8988T (cell line): Measurements from ENCODE around the gene TLE7.

Source experiments
- DNase-seq: peaks from one replicate; pipeline ENCODE4 v3.0.0; 2011

The TLE7 gene

DNA sequence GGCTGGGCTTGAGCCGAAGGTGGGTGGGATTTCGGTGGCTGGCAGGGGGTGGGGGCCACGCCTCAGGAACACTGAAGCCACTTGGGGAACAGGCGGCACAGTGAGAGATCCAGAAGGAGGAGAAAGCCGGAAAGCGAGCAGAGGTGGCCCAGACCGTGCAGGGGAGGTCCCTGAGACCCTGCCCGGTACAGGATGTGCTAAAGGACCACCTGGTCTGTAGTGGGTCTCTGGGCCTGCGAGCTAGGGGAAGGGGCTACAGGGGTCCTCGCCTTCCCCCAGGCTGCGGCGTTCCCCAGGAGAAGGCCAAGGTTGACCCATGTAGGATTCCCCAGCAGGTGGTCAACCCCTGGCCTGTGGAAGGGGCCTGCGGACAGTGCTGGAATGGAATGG is at the start of gene TLE7:
Gene TLE7, minus strand, starts transcription at position 4 of the 390 bp plus-strand sequence. CDS start 8,730 bp downstream, outside the sequence.
- DNase-seq, result no peak

DNA sequence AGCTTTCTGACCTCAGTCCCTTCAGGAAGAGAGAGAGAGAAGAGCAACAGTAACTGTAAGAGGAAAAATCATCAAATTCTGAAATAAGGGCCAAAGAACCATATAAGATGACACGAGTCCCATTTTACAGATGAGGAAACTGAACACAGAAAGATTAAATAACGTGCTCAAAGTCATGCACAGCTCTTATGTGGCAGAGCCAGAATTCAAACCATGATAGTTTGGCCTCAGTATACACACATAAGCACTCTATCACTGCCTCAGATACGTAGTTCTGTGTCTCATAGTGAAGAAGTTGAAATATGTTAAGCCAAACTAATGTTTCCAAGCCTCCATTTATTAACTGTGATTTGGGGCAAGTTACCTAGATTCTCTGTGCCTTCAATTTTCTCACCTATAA is 49.2 kb upstream of the TLE7 start:
- DNase-seq, result no peak

DNA sequence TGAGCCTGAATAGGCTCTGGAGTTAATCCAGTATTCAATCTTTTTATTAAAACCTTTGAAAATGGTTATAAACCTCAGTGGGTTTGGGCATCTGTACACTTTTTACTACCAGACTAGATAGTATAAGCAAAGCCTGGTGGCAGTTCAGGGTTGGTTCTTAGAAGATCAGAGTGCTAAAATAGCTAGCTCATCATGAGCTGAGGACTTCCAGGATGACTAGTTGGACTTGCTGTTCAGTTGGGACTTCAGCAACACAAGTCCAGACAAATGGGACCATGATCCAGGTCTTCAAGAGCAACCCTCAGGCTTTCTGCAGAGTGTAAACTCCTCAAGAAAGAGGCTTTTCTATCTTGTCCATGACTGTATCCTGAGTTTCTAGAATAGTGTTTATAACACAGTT is 48.5 kb upstream of the TLE7 start:
- DNase-seq, result no peak

DNA sequence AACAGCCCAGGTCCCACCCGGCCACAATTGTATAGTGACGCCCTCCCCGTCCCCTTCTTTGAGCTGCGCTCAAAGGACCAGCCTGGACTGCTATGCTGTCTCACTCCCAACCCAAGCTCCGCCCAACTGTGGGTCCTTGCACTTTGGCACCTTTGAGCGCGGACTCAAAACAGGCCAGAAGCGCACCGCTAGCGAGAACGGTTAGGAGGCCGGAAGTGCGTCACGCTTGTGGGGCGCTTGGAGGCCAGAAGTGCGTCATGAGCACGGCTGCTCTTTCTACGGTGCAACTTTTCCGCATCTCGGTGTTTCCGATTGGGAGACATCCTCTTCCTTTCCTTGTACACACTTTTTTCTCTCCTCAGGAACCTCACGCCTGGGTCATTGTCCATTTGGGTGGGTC is 47.3 kb upstream of the TLE7 start, which contains the start of gene ZNF19:
Gene ZNF19, minus strand, starts transcription at position 203 of the 400 bp plus-strand sequence. CDS start 7,210 bp downstream, outside the sequence.
- DNase-seq, result no peak

DNA sequence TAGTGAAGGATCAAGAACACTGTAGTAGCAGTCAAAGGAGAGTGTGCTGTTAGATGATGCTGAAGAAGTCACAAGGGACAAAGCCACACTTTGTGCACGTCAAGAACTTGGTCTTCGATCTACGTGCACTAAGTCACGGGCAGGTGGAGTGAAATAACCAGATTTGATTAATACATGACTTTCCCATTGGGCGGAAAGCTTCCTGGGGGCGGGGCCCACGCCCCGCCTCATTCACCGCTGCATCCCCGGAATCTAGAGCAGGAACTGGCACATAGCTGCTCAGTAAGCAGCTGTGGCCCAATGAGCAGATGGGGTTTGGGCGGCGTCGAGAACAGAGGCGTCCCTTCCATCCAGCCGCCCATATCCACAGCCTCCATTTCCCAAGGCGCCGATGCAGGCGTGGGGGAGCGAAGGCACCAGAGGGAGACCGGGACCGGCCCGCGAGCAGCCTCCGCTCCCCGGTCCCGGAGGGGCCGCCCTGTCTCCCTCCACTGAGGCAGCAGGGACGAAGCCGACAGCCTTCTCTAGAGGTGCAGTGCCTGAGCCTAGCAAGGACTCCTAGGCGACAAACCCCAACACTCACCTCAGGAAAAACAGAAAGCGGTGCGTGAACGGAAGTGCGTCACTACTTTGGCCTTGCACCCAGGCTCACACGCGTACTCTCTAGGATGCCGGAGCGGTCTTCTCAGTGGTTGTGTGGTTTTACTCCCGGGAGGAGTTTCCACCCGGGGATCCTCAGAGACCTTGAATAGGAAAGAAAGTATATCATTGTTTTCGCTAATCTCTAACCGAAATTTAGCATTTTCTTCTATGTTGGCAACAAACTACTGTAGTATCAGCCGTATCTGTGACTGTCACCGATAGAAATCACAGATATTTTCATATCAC is 42.4 kb upstream of the TLE7 start:
- peak; percentile 46 for DNase-seq

DNA sequence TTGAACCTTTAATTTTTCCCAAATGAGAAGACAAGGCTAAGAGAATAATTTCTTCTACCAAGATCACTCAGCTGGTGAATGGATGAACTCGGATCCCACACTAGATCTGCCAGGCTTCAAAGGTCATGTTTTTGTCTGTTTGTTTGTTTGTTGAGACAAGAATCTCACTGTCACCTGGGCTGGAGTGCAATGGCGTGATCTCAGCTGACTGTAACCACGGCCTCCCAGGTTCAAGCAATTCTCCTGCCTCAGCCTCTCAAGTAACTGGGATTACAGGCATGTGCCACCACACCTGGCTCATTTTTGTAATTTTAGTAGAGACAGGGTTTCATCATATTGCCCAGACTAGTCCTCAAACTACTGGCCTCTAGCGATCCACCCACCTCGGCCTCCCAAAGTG is 40.7 kb upstream of the TLE7 start:
- DNase-seq, result no peak

DNA sequence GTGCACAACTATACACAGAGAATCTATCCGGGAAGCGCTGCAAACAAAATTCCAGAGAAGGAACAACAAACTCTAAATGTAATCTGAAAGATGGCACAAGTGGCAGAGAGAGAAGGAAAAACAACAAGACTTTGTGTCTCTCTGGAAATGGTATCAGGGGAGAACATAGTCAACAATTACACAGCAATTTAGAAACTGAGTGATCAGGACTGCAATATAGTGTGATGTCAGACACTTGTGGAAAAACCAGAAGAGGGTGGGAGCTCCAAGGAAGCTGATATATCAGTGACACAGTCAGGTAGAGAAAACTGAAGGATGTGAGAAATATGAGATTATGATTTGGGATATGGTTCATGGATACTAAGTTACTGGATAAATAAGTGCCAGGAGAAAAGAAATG is 39.1 kb upstream of the TLE7 start:
- no peak for DNase-seq

DNA sequence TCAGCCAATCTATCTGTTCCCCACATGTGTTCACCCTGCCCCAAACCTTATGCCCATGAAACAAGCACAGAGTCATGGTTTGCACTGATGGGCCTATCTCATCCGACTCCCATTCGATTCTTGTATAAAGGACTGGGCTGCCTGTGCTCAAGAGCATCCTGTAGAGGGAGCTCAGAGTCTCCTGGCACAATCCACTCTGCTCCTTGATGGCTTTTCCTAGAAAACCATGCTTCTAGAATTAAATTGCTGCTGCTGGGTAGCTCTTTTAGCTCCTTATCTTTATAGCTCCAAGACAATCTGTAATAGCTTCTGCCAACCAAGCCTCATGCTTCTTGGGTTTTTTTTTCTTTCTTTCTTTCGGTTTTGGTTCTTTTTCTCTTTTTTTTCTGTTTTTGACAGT is 37.6 kb upstream of the TLE7 start:
- peak; percentile 48 for DNase-seq

DNA sequence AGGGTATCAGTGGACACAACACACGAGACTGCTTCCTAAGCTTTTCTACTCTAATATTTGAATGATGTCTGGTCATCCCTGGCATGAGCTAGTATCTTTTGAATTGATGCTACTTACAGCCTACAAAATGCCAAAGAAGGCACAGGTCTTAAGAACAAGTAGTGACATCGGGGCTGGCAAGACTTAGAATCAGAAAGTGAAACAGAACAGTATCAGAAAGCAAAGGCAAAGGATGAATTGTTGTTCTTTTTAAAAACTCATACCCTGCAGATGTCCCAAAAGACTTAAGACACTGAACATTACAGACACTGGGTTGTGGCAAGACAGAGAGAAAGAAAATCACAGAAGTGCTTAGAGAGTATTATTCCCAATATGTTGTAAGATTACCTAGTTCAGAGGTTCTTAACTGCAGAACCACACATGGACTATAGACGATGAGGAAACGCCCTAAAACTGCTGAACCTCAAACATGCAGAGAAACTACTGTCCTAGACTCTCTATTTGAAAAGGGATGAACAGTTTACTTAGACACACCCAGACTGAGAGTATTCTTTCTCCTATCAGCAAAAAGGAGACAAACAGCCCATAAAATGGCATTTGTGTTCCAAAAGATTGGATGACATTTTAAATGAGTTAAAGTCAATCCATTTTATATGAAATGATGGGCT is 34.7 kb upstream of the TLE7 start:
- DNase-seq, result no peak

DNA sequence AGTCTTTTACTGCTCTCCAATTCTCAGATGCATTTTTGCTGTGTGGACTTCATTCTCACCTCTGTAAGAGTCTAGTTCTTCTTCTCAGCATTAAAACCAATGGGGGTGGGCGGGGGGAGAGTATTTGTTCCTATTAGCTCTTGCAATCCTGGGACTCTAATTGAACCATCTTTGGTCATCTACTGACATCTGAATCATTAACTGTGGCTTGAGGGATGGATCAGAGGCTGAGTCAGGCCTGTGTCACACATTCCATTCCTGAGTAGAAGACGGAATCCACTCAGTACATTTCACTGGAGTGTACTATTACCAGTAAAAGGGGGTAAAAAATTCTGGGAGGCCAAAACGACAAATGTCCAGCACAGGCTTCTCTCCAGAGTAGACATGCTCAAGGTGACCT is 33.0 kb upstream of the TLE7 start:
- peak; percentile 28 for DNase-seq

DNA sequence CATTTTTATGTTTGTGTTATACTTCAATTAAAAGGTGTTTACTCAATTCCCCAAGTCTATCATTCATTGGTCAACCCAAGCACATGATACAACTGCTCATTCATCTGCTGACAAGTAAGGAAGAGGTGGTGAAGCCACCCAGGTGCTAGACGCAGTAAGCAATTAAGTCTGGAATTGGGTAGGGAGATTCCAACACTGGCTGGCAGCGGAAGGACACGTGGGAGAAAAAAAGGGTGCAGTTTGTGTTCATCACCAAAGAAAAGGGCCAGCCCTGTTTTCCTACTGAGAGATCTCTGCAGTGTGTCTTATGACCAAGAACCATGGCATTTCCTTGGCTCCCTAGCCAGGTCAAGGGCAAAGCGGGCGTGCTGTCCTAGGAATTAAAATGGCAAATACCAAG is 32.0 kb upstream of the TLE7 start:
- no peak for DNase-seq

DNA sequence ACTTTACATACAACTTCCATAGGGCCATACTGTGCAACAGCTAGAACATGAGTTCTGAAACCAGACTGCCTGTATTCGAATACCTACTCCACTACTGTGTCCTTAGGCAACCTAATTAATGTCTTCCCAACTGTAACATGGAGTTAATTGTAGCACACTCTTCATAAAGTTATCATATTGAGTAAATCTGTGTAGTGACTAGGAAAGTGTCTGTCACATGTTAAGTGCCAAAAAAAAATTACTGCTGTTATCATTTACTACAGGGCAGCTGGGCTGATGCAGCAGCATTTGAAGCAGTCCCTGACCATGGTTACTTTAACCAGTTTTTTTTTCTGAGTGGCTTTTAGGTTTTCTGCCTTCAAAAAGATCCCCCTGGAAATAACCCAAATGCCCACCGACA is 31.1 kb upstream of the TLE7 start:
- no peak for DNase-seq

DNA sequence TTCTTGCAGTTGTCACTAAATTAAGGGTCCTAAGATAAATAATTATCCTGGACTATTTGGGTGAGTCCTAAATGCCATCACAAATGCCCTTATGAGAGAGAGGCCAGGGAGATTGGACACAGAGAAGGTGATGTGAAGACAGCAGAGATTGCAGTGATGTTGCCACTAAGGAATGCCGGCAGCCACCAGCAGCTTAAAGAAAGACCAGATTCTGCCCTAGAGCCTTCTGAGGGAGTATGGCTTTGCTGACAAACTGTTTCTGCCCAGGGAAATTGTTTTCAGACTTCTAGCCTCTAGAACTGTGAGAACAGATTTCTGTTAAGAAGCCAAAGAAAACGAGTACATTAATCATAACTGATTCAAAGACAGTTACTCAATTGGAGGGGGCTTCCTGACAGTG is 30.2 kb upstream of the TLE7 start:
- DNase-seq, result no peak

DNA sequence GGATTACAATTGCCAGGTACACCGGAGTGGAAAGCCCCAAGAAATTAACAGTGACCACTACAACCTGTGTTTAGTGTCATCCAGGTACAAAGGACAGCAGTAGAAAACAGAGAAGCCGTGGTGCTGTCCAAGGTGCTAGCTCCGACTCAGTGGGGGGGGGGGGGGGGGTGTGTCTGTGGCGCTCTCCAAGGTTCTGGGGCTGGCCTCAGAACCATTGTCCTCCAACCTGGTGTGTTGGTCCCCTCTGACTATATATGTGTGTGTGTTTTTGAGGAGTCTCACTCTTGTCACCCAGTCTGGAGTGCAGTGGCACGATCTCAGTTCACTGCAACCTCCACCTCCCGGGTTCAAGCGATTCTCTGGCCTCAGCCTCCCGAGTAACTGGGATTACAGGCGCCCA is 26.0 kb upstream of the TLE7 start:
- DNase-seq, result no peak

DNA sequence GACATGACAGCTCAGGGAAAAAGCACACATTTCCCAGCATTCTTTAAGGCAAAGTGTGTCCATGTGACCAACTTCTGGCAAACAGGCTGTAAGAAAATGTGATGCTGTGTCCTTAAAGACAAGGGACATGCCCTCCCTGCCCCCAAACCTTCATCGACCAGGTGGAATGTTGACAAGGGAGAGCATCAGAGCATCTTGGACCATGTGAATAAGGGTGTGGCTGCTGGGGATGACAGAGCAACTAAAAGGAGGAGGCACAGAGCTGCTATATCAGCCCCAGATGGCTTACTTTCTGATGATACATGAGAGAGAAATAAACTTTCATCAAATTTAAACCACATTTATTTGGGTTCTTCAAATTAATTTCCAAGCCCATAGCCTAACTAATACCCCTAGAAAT is 22.4 kb upstream of the TLE7 start:
- DNase-seq, result no peak

DNA sequence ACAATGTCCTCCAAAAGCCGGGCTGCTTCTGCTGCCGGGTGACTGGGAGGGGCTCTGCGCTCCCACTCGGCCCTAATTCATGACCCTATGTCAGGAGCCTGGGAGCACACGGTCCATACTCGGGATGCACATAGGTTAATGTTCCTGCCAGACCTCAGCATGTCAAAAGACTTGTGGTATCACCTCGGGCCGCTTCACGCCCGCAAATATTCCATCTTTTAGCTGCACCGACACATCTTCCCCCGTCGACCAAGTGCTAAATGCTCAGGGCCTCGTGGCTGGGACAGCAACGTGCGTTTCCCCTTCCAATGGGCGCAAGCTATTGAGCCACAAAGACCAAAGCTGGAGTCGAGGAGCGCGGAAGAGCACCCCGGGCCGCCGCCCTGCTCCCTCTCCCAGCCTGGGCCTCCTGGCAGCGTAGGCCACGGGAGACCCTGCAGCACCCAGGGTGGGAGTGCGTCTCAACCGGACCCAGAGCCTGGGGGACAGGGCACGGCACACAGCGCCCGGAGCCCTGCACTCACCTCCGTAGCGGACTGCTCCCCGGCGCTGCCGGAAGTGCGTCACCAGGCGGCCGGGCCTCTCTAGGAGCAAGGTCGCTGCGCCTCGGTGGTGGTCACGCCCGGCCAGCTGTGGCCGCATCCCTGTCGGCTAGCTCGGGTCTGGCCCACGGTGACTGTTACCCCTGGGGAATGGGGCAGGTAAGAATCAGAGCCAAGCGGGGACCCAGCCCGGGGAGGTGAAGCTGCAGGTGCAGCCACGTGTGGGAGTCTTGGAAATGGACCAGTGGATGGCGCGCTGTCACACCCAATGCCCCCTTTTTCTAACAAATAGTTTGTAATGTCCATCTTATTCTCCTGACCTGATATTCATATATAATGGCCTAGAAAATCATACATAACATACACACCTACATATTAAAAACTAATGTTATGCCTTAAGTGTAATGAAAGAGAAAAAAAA is 20.1 kb upstream of the TLE7 start, which contains the start of gene ZNF23:
Gene ZNF23, minus strand, starts transcription at position 562 of the 963 bp plus-strand sequence. CDS start 5,451 bp downstream, outside the sequence.
- peak; percentile 84 for DNase-seq

DNA sequence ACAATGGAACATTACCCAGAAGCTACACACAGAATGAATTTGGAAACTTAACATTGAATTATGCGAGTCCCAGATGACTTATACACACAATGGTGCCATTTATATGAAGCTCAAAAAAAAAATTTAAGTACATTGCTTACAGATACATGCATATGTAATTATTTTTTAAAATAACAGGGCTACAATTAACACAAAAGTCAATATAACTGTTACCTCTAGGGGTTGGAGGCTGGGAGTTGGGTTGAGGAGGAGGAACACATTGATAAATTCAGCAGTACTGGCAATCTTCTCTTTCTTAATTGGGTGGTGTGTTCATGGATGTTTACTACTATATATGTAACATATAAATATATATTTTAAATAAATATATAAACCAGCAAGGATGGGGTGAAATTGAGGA is 19.1 kb upstream of the TLE7 start:
- no peak for DNase-seq

DNA sequence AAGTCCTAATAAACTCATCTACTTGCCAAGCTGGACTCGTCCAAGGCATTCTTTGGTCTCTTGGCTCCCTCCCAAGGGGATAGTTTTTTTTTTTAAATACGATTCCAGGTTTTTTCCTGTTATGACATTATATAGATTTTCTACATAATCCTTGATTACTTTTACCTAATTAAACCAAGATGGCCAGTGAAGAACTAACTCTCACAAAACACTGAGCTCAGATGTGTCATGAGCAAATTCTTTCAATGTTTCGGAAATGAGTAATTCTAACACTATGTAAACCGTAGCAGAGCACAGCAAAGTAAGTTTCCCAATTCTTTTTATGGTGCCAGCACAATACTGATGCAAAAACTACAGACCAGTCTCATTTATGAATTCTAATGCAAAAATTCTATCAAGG is 18.4 kb upstream of the TLE7 start:
- no peak for DNase-seq

DNA sequence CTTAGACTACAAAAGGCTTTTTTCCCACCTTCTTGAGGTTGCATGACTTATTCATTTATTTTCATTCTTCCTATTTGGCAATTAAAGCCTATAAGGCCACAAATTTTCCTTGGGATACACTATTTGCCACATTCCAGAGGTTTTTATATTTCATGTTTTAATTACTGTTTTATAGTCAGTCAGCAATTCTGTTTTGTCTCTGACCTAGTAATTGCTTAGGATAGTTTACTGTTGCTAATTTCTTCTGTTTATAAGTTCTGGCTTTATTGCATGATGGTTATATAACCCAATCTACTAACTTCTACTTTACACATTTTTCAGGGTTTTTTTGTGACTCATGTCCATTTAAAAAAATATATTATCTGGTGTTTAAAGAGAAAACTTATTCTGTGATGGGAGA is 17.7 kb upstream of the TLE7 start:
- DNase-seq, result no peak

DNA sequence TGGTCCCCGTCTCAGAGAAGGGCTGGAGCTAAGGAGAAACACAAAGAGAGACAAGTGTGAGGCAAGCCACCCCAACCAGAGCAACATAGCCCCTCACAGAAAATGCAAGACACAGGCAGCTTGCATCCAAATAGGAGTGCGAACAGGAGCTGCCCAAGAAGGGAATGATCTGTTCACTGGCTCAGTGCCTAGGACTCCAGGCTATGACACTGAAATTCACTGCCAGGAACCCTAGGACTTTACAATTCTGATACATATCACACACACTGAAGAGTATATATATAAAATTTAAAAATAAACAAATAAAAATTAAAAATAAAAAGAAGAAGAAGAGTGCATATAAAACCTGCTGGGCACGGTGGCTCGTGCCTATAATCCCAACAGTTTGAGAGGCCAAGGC is 14.9 kb upstream of the TLE7 start:
- no peak for DNase-seq

DNA sequence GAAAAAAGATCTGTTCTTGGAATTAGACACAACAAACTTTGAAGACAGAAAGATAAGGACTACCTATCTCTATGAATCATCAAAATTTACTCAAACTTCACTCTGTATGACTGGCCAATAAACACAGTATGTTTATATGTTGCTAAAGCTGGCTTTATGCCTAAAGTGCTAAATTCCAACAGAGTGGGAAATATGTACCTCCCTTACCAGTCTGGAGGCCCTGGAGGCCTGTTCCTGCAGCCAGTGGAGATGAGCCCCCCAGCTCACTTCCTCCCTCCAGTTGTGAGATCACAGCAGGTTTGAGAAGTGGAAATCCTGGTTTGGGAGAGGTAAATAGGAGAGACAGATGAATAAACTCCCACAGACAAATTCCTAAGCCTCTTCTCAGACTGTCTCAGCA is 11.2 kb upstream of the TLE7 start:
- DNase-seq, result no peak

DNA sequence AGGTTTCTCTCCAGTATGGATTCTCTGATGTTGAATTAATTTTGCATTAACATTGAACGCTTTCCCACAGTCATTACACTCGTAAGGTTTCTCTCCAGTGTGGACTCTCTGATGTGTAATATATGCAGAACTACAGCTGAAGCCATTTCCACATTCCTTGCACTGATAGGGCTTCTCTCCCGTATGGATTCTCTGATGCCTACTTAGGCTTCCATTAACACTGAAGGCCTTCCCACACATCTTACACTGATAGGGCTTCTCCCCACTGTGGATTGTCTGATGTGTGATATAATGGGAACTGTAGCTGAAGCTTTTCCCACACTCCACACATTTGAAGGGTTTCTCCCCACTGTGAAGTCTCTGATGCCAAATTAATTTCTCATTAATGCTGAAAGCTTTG is 7.2 kb upstream of the TLE7 start:
- DNase-seq, result no peak

DNA sequence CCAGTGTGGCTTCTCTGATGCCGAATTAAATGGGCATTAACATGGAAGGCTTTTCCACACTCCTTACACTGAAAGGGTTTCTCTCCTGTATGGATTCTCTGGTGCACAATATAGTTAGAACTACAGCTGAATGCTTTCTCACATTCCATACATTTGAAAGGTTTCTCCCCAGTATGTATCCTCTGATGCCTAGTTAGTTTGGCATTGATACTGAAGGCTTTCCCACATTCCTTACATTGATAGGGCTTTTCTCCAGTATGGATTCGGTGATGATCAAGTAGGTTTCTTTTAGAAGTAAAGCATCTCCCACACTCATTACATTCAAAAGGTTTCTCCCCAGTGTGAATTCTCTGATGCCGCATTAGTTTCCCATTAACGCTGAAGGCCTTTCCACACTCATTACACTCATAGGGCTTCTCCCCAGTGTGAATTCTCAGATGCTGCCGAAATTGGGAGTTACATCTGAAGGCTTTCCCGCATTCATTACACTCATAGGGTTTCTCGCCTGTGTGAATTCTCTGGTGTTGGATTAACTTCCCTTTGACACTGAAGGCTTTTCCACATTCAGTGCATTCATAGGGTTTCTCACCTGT is 6.5 kb upstream of the TLE7 start:
- DNase-seq, result no peak
